ENCODE measurements around the gene P2RX6.
"Not testable (repeated sequence)": the region's sequence is repeated elsewhere in the genome, so short reads cannot be mapped to it uniquely, and the experiment has no call there.

Gene P2RX6

GRCh38 chr22:21060363-21060762, 45.4 kb downstream of the P2RX6 start:
- DNase-seq, result not testable (repeated sequence)

- not testable (repeated sequence) for DNase-seq
Measured at GRCh38 chr22:21061660-21062321, 46.8 kb downstream of the P2RX6 start.

- DNase-seq, result not testable (repeated sequence)
Measured at GRCh38 chr22:21064425-21064824, 49.5 kb downstream of the P2RX6 start.

GRCh38 chr22:21064917-21065864, 50.2 kb downstream of the P2RX6 start:
- no peak for DNase-seq

GRCh38 chr22:21067075-21067900, 52.3 kb downstream of the P2RX6 start:
- DNase-seq, result no peak

GRCh38 chr22:21067901-21068680, 53.1 kb downstream of the P2RX6 start:
- no peak for DNase-seq

- DNase-seq, result no peak
Measured at GRCh38 chr22:21068681-21069276, 53.8 kb downstream of the P2RX6 start.

- DNase-seq, result no peak
Measured at GRCh38 chr22:21069375-21069774, 54.4 kb downstream of the P2RX6 start.

GRCh38 chr22:21070690-21071615, 56.0 kb downstream of the P2RX6 start:
- no peak for DNase-seq

GRCh38 chr22:21071796-21072195, 56.8 kb downstream of the P2RX6 start:
- not testable (repeated sequence) for DNase-seq

- no peak for DNase-seq
Measured at GRCh38 chr22:21073023-21073422, 58.1 kb downstream of the P2RX6 start.

- no peak for DNase-seq
Measured at GRCh38 chr22:21073482-21073881, 58.5 kb downstream of the P2RX6 start.

- DNase-seq, result no peak
Measured at GRCh38 chr22:21074102-21074715, 59.2 kb downstream of the P2RX6 start.

GRCh38 chr22:21075516-21076138, 60.7 kb downstream of the P2RX6 start:
- DNase-seq, result no peak

GRCh38 chr22:21076912-21077625, 62.1 kb downstream of the P2RX6 start:
- DNase-seq, result no peak

All from bone marrow (tissue), 2 donors.